ENCODE measurements around the gene SLC29A2.

Gene SLC29A2

GRCh38 chr11:66417000-66417399 is 45.4 kb upstream of the SLC29A2 start:
- ChIA-PET CTCF (interaction anchor here (0.7 to 4.3 kb wide), 7 partner anchors 9 to 261 kb away, joined by 3 to 36 read pairs (median 3); no protein-coding TSS in a partner anchor), POLR2A (no interaction called here)
- no peak for DNase-seq
- WGBS (ENCODE audit: insufficient coverage): 70% methylated on average over 3 of the region's 11 CpGs
- no peak overlapping the region for H3K4me3 ChIP-seq (ENCODE audit: control insufficient read depth in 1 of 7, extremely low read depth in 1 of 7, insufficient read depth in 4 of 7, low read depth in 2 of 7, low read length in 6 of 7)
- H3K36me3 ChIP-seq (ENCODE audit: control insufficient read depth in 4 of 4, insufficient read depth in 4 of 4, low read length in 3 of 4): no peaks in the 10 kb centered on the region
- no peak overlapping the region for H3K27ac ChIP-seq (ENCODE audit: insufficient read depth in 1 of 2, low read depth in 1 of 2, low read length in 2 of 2, poor library complexity in 1 of 2, severe bottlenecking in 2 of 2)
- H3K27me3 ChIP-seq (replicated peaks in 2 of 5; ENCODE audit: control insufficient read depth in 4 of 5, insufficient read depth in 5 of 5, low read length in 4 of 5): peaks cover 11 to 81% (median 28%) of the 10 kb centered on the region in 5 experiments
- H3K4me1 ChIP-seq (ENCODE audit: control extremely low read depth in 1 of 4, control insufficient read depth in 4 of 4, insufficient read depth in 4 of 4, low read length in 3 of 4): peaks cover 0 to 2% (median 0%) of the 10 kb centered on the region in 4 experiments
- H3K9me3 ChIP-seq (ENCODE audit: control extremely low read depth in 1 of 5, control insufficient read depth in 4 of 5, insufficient read depth in 2 of 5, low read depth in 1 of 5, low read length in 4 of 5): peaks cover 0 to 4% (median 0%) of the 10 kb centered on the region in 5 experiments

GRCh38 chr11:66415423-66415822 is 43.9 kb upstream of the SLC29A2 start:
- peaks cover 0 to 2% (median 0%) of the 10 kb centered on the region in 4 experiments for H3K4me1 ChIP-seq (ENCODE audit: control extremely low read depth in 1 of 4, control insufficient read depth in 4 of 4, insufficient read depth in 4 of 4, low read length in 3 of 4)
- H3K27me3 ChIP-seq (replicated peaks in 2 of 5; ENCODE audit: control insufficient read depth in 4 of 5, insufficient read depth in 5 of 5, low read length in 4 of 5): peaks cover 11 to 88% (median 32%) of the 10 kb centered on the region in 5 experiments
- peaks cover 0 to 4% (median 0%) of the 10 kb centered on the region in 5 experiments for H3K9me3 ChIP-seq (ENCODE audit: control extremely low read depth in 1 of 5, control insufficient read depth in 4 of 5, insufficient read depth in 2 of 5, low read depth in 1 of 5, low read length in 4 of 5)
- no peak overlapping the region for H3K27ac ChIP-seq (ENCODE audit: insufficient read depth in 1 of 2, low read depth in 1 of 2, low read length in 2 of 2, poor library complexity in 1 of 2, severe bottlenecking in 2 of 2)
- ChIA-PET CTCF (interaction anchor here (0.8 to 4.3 kb wide), 3 partner anchors 7 to 29 kb away, joined by 3 to 36 read pairs (median 3); no protein-coding TSS in a partner anchor), POLR2A (no interaction called here)
- no peak overlapping the region for H3K4me3 ChIP-seq (ENCODE audit: control insufficient read depth in 1 of 7, extremely low read depth in 1 of 7, insufficient read depth in 4 of 7, low read depth in 2 of 7, low read length in 6 of 7)
- no peak for DNase-seq
- no peaks in the 10 kb centered on the region for H3K36me3 ChIP-seq (ENCODE audit: control insufficient read depth in 4 of 4, insufficient read depth in 4 of 4, low read length in 3 of 4)
- 100% methylated on average over 2 of the region's 2 CpGs for WGBS (ENCODE audit: insufficient coverage)

GRCh38 chr11:66414120-66414934 is 42.8 kb upstream of the SLC29A2 start:
- WGBS (ENCODE audit: insufficient coverage): 47% methylated on average over 2 of the region's 12 CpGs
- no peak for DNase-seq
- POLR2A ChIA-PET: no interaction called here

GRCh38 chr11:66413167-66413566 is 41.6 kb upstream of the SLC29A2 start:
- Histone ChIP-seq H3K27me3 (replicated peaks in 2 of 5; ENCODE audit: control insufficient read depth in 4 of 5, insufficient read depth in 5 of 5, low read length in 4 of 5) (peaks cover 11 to 80% (median 34%) of the 10 kb centered on the region in 5 experiments), H3K27ac (ENCODE audit: insufficient read depth in 1 of 2, low read depth in 1 of 2, low read length in 2 of 2, poor library complexity in 1 of 2, severe bottlenecking in 2 of 2) (no peak overlapping the region), H3K4me3 (ENCODE audit: control insufficient read depth in 1 of 7, extremely low read depth in 1 of 7, insufficient read depth in 4 of 7, low read depth in 2 of 7, low read length in 6 of 7) (no peak overlapping the region), H3K4me1 (ENCODE audit: control extremely low read depth in 1 of 4, control insufficient read depth in 4 of 4, insufficient read depth in 4 of 4, low read length in 3 of 4) (peaks cover 0 to 9% (median 6%) of the 10 kb centered on the region in 4 experiments), H3K9me3 (ENCODE audit: control extremely low read depth in 1 of 5, control insufficient read depth in 4 of 5, insufficient read depth in 2 of 5, low read depth in 1 of 5, low read length in 4 of 5) (no peaks in the 10 kb centered on the region), H3K36me3 (ENCODE audit: control insufficient read depth in 4 of 4, insufficient read depth in 4 of 4, low read length in 3 of 4) (no peaks in the 10 kb centered on the region)
- no peak for DNase-seq
- POLR2A ChIA-PET: no interaction called here
- 89% methylated on average over 6 of the region's 6 CpGs for WGBS (ENCODE audit: insufficient coverage)
- CTCF ChIA-PET: no interaction called here

More at GRCh38 chr11:66414120-66414934, 42.8 kb upstream of the SLC29A2 start:
- H3K9me3 ChIP-seq (ENCODE audit: control extremely low read depth in 1 of 5, control insufficient read depth in 4 of 5, insufficient read depth in 2 of 5, low read depth in 1 of 5, low read length in 4 of 5): peaks cover 0 to 4% (median 0%) of the 10 kb centered on the region in 5 experiments
- no peak overlapping the region for H3K27ac ChIP-seq (ENCODE audit: insufficient read depth in 1 of 2, low read depth in 1 of 2, low read length in 2 of 2, poor library complexity in 1 of 2, severe bottlenecking in 2 of 2)
- H3K4me1 ChIP-seq (ENCODE audit: control extremely low read depth in 1 of 4, control insufficient read depth in 4 of 4, insufficient read depth in 4 of 4, low read length in 3 of 4): peaks cover 0 to 2% (median under 1%) of the 10 kb centered on the region in 4 experiments
- no peaks in the 10 kb centered on the region for H3K36me3 ChIP-seq (ENCODE audit: control insufficient read depth in 4 of 4, insufficient read depth in 4 of 4, low read length in 3 of 4)
- peaks cover 11 to 88% (median 38%) of the 10 kb centered on the region in 5 experiments for H3K27me3 ChIP-seq (replicated peaks in 2 of 5; ENCODE audit: control insufficient read depth in 4 of 5, insufficient read depth in 5 of 5, low read length in 4 of 5)
- no peak overlapping the region for H3K4me3 ChIP-seq (ENCODE audit: control insufficient read depth in 1 of 7, extremely low read depth in 1 of 7, insufficient read depth in 4 of 7, low read depth in 2 of 7, low read length in 6 of 7)
- CTCF ChIA-PET: interaction anchor here (1.4 to 4.3 kb wide), 3 partner anchors 6 to 16 kb away, joined by 3 to 36 read pairs (median 4); no protein-coding TSS in a partner anchor

GRCh38 chr11:66412110-66412509 is 40.5 kb upstream of the SLC29A2 start:
- Histone ChIP-seq H3K4me3 (ENCODE audit: control insufficient read depth in 1 of 7, extremely low read depth in 1 of 7, insufficient read depth in 4 of 7, low read depth in 2 of 7, low read length in 6 of 7) (no peak overlapping the region), H3K27ac (ENCODE audit: insufficient read depth in 1 of 2, low read depth in 1 of 2, low read length in 2 of 2, poor library complexity in 1 of 2, severe bottlenecking in 2 of 2) (no peak overlapping the region), H3K27me3 (replicated peaks in 2 of 5; ENCODE audit: control insufficient read depth in 4 of 5, insufficient read depth in 5 of 5, low read length in 4 of 5) (peaks cover 11 to 76% (median 34%) of the 10 kb centered on the region in 5 experiments), H3K36me3 (ENCODE audit: control insufficient read depth in 4 of 4, insufficient read depth in 4 of 4, low read length in 3 of 4) (no peaks in the 10 kb centered on the region), H3K9me3 (ENCODE audit: control extremely low read depth in 1 of 5, control insufficient read depth in 4 of 5, insufficient read depth in 2 of 5, low read depth in 1 of 5, low read length in 4 of 5) (no peaks in the 10 kb centered on the region), H3K4me1 (ENCODE audit: control extremely low read depth in 1 of 4, control insufficient read depth in 4 of 4, insufficient read depth in 4 of 4, low read length in 3 of 4) (peaks cover 0 to 9% (median 6%) of the 10 kb centered on the region in 4 experiments)
- 93% methylated on average over 2 of the region's 7 CpGs for WGBS (ENCODE audit: insufficient coverage)
- DNase-seq: no peak
- POLR2A ChIA-PET: no interaction called here
- CTCF ChIA-PET: interaction anchor here (1.6 to 6.2 kb wide), 2 partner anchors 16 to 27 kb away, joined by 4 to 37 read pairs; partner anchors contain the start of gene MRPL11

- no peak overlapping the region for H3K27ac ChIP-seq (ENCODE audit: insufficient read depth in 1 of 2, low read depth in 1 of 2, low read length in 2 of 2, poor library complexity in 1 of 2, severe bottlenecking in 2 of 2)
- peaks cover 0 to 9% (median 6%) of the 10 kb centered on the region in 4 experiments for H3K4me1 ChIP-seq (ENCODE audit: control extremely low read depth in 1 of 4, control insufficient read depth in 4 of 4, insufficient read depth in 4 of 4, low read length in 3 of 4)
- ChIA-PET POLR2A (no interaction called here), CTCF (interaction anchor here (1.6 to 6.2 kb wide), 2 partner anchors 17 to 27 kb away, joined by 4 to 37 read pairs; partner anchors contain the start of gene MRPL11)
- no peaks in the 10 kb centered on the region for H3K36me3 ChIP-seq (ENCODE audit: control insufficient read depth in 4 of 4, insufficient read depth in 4 of 4, low read length in 3 of 4)
- 81% methylated on average over 3 of the region's 4 CpGs for WGBS (ENCODE audit: insufficient coverage)
- no peak overlapping the region for H3K4me3 ChIP-seq (ENCODE audit: control insufficient read depth in 1 of 7, extremely low read depth in 1 of 7, insufficient read depth in 4 of 7, low read depth in 2 of 7, low read length in 6 of 7)
- H3K27me3 ChIP-seq (replicated peaks in 2 of 5; ENCODE audit: control insufficient read depth in 4 of 5, insufficient read depth in 5 of 5, low read length in 4 of 5): peaks cover 11 to 69% (median 34%) of the 10 kb centered on the region in 5 experiments
- no peak for DNase-seq
- H3K9me3 ChIP-seq (ENCODE audit: control extremely low read depth in 1 of 5, control insufficient read depth in 4 of 5, insufficient read depth in 2 of 5, low read depth in 1 of 5, low read length in 4 of 5): no peaks in the 10 kb centered on the region
Observed at GRCh38 chr11:66411323-66411722, 39.8 kb upstream of the SLC29A2 start.

- H3K27ac ChIP-seq (ENCODE audit: insufficient read depth in 1 of 2, low read depth in 1 of 2, low read length in 2 of 2, poor library complexity in 1 of 2, severe bottlenecking in 2 of 2): no peak overlapping the region
- no peaks in the 10 kb centered on the region for H3K9me3 ChIP-seq (ENCODE audit: control extremely low read depth in 1 of 5, control insufficient read depth in 4 of 5, insufficient read depth in 2 of 5, low read depth in 1 of 5, low read length in 4 of 5)
- CTCF ChIA-PET: interaction anchor here (1.4 to 6.3 kb wide), 8 partner anchors 7 to 269 kb away, joined by 3 to 49 read pairs (median 25); partner anchors contain the start of genes MRPL11, RBM4B and TMEM151A
- POLR2A ChIA-PET: no interaction called here
- 97% methylated on average over 12 of the region's 12 CpGs for WGBS (ENCODE audit: insufficient coverage)
- peaks cover 0 to 9% (median 6%) of the 10 kb centered on the region in 4 experiments for H3K4me1 ChIP-seq (ENCODE audit: control extremely low read depth in 1 of 4, control insufficient read depth in 4 of 4, insufficient read depth in 4 of 4, low read length in 3 of 4)
- H3K36me3 ChIP-seq (ENCODE audit: control insufficient read depth in 4 of 4, insufficient read depth in 4 of 4, low read length in 3 of 4): no peaks in the 10 kb centered on the region
- H3K4me3 ChIP-seq (ENCODE audit: control insufficient read depth in 1 of 7, extremely low read depth in 1 of 7, insufficient read depth in 4 of 7, low read depth in 2 of 7, low read length in 6 of 7): no peak overlapping the region
- peaks cover 6 to 66% (median 32%) of the 10 kb centered on the region in 5 experiments for H3K27me3 ChIP-seq (replicated peaks in 2 of 5; ENCODE audit: control insufficient read depth in 4 of 5, insufficient read depth in 5 of 5, low read length in 4 of 5)
- DNase-seq: no peak
Observed at GRCh38 chr11:66410191-66410590, 38.6 kb upstream of the SLC29A2 start.

All from common myeloid progenitor, CD34-positive (primary cell).